ENCODE measurements around the gene CCDC88B.

- no peak for TF ChIP-seq EP300 (IDR thresholded peaks at IDR 0.05)
- TF ChIP-seq POLR2A (IDR thresholded peaks at IDR 0.05): no peak
- no peak for TF ChIP-seq CTCF (IDR thresholded peaks at IDR 0.05)
- TF ChIP-seq POLR2AphosphoS5 (IDR thresholded peaks at IDR 0.05): no peak
Observed at GRCh38 chr11:64339754-64340408, at the start of gene CCDC88B.
